ENCODE results near the gene CASK. TPM values are rescaled to one million over a fixed set of nuclear protein-coding genes. Genes with fewer than 3 reads are reported as not detected.

Gene CASK
- total RNA-seq, 1 donor from 2014 or later, result 13.4 TPM

DNA sequence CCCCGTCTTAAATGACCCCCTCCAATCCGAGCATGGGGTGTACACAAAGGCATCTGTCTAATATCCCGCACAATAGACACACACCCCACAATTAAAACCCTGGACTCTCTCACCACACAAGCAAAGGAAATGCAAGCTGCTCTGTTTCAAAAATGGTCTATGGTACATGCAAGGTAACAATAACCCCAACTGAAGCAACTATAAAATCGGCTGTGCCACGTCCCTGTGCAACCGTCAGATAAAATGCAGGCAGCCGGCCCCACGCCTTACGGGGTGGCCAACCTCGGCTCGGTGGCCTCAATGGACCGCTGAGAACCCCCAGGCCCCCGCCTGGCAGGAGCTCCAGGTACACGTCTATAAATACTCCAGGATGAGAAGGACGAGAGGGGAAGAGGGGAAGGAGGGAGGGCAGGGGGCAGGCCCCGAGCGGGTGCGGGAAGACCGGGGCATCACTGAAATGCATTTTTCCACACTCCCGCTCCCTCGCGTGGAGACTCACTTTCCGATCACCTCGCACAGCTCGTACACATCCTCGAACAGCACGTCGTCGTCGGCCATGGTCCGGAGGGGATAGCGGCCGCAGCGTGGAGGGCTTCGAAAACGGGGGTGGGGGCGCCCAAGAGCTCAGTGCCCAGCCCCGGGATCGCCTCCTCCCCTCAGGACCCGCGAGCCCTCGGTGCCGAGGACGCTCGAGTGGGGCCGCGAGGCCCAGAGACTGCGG is 763 bp downstream of the CASK start:
- peak overlapping the region; percentile 76 for H3K4me3 ChIP-seq
- peak overlapping the region; percentile 92 for H3K27ac ChIP-seq (replicated peaks)
- TF ChIP-seq, protein P1, sequence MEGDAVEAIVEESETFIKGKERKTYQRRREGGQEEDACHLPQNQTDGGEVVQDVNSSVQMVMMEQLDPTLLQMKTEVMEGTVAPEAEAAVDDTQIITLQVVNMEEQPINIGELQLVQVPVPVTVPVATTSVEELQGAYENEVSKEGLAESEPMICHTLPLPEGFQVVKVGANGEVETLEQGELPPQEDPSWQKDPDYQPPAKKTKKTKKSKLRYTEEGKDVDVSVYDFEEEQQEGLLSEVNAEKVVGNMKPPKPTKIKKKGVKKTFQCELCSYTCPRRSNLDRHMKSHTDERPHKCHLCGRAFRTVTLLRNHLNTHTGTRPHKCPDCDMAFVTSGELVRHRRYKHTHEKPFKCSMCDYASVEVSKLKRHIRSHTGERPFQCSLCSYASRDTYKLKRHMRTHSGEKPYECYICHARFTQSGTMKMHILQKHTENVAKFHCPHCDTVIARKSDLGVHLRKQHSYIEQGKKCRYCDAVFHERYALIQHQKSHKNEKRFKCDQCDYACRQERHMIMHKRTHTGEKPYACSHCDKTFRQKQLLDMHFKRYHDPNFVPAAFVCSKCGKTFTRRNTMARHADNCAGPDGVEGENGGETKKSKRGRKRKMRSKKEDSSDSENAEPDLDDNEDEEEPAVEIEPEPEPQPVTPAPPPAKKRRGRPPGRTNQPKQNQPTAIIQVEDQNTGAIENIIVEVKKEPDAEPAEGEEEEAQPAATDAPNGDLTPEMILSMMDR (IDR thresholded peaks at IDR 0.05; ENCODE audit: borderline replicate concordance), result no peak
- peaks cover 5% of the 10 kb centered on the region for H3K4me1 ChIP-seq
- H3K36me3 ChIP-seq, result no peaks in the 10 kb centered on the region
- H3K9me3 ChIP-seq (replicated peaks), result no peaks in the 10 kb centered on the region
- DNase-seq, result peak; percentile 23
- H3K27me3 ChIP-seq (ENCODE audit: low read depth), result no peaks in the 10 kb centered on the region
- intact Hi-C loops (cut with micrococcal nuclease), result no loop called here

DNA sequence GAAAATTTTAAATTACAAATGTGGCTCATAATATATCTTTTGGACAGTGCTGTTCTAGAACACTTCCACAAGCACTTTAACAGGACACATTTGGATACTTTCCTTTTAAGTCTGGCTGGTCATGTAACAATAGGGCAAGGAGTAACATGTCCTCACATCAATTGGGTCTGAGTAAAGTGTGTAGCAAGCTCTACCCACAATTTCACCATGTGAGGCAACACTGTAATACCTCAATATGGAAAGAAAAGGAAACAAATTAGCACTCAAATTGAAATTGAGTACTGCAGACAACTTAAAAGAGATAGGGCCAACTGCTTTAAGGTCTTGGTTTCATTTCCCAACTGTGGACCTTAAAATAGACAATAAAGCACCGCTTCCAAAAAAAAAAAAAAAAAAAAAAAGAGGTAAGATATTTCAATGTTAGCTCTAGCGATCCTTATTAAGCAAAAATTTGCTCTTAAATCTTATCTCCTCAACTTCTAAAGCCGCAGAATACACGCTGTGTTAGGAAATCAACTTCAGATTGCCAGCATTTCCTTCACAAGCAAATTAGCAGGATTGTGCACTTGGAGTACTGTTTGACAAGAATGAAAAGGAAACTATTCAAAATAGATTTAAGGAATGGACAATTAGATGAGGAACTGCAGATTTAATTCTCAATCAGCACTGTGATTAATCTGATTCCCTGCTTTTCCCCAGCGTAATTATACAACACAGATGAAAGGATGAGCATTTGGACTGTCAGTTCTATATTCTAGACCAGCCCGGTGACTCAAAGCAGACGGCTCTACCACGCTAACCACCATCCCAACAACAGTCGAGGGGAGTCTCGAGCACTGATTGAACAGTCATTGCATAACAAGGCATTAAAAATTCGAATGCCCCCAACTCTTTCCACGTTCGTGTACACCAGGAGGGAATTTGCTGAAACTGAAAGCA is 1.6 kb downstream of the CASK start:
- Histone ChIP-seq H3K9me3 (replicated peaks) (no peaks in the 10 kb centered on the region), H3K27ac (replicated peaks) (peak overlapping the region; percentile 92), H3K27me3 (ENCODE audit: low read depth) (no peaks in the 10 kb centered on the region), H3K36me3 (no peaks in the 10 kb centered on the region), H3K4me1 (peaks cover 5% of the 10 kb centered on the region), H3K4me3 (peak overlapping the region; percentile 76)
- TF ChIP-seq, protein P1 (IDR thresholded peaks at IDR 0.05; ENCODE audit: borderline replicate concordance), result no peak
- intact Hi-C loops (cut with micrococcal nuclease), result no loop called here
- no peak for DNase-seq

DNA sequence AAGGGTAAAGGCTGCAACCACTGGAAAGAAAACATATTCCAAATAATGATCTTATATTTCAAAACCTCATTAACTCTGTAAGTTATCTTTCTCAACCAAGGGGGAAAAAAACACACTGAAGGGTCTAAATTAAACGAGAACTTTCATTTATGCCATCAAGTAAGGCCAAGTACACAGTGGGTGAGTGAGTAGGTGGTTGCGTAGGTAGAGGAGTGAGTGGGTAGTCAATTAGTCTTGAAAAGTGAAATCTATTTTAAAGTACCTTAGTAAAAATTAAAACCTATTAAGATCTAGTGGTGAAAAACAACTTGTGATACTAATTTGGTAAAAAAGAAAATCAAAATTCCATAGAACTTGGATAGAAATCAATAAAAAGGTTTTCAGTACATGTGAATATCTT is 3.5 kb downstream of the CASK start:
- H3K27ac ChIP-seq (replicated peaks), result no peak overlapping the region
- intact Hi-C loops (cut with micrococcal nuclease), result no loop called here
- no peaks in the 10 kb centered on the region for H3K36me3 ChIP-seq
- H3K4me1 ChIP-seq, result peaks cover 5% of the 10 kb centered on the region
- H3K9me3 ChIP-seq (replicated peaks), result no peaks in the 10 kb centered on the region
- TF ChIP-seq, protein P1 (IDR thresholded peaks at IDR 0.05; ENCODE audit: borderline replicate concordance), result no peak
- no peak overlapping the region for H3K4me3 ChIP-seq
- no peak for DNase-seq
- H3K27me3 ChIP-seq (ENCODE audit: low read depth), result no peaks in the 10 kb centered on the region

DNA sequence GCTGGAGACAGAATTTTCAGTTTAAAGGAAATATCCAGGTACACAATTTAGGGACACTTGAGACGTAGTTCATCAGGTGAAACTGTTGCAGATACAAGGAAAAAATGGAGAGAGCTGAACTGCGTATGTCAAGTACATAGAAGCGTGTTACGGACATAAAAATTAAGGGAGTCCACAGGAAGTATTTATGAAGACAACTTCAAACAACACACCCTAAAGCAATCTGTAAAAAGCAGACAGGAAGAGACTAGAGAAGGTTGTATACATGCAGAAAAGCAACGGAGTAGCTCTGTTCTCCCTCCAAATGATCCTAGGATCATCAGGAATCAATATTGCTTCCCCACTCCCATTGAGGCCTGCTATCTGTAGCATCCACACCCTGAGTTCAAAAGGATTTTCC is 5.8 kb downstream of the CASK start:
- H3K27ac ChIP-seq (replicated peaks), result no peak overlapping the region
- DNase-seq, result no peak
- intact Hi-C loops (cut with micrococcal nuclease), result no loop called here

DNA sequence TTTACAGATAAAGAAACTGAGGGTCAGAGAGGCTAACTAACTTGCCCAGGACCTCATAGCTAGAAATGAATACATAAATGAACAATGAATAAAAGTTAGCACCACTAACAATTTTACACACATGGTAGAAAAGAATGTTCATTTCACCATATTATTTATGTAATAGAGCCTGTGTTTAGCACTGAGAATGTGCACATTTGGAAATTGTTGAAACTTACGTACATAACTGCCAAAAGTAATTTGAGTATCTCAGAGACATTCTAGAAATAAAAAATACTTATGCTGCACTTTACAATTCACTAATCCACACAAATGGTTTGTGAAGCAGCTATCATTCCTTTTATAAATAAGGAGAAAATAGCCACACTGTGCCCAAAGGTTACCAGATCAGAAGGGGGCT is 9.9 kb downstream of the CASK start:
- intact Hi-C loops (cut with micrococcal nuclease), result no loop called here
- TF ChIP-seq, protein P1 (IDR thresholded peaks at IDR 0.05; ENCODE audit: borderline replicate concordance), result no peak
- Histone ChIP-seq H3K27ac (replicated peaks) (no peak overlapping the region), H3K27me3 (ENCODE audit: low read depth) (no peaks in the 10 kb centered on the region), H3K36me3 (no peaks in the 10 kb centered on the region), H3K9me3 (replicated peaks) (no peaks in the 10 kb centered on the region), H3K4me3 (no peak overlapping the region), H3K4me1 (peaks cover 7% of the 10 kb centered on the region)
- no peak for DNase-seq

More for the DNA sequence above, 5.8 kb downstream of the CASK start:
- no peaks in the 10 kb centered on the region for H3K27me3 ChIP-seq (ENCODE audit: low read depth)
- no peaks in the 10 kb centered on the region for H3K9me3 ChIP-seq (replicated peaks)
- peaks cover 12% of the 10 kb centered on the region for H3K4me1 ChIP-seq
- no peak overlapping the region for H3K4me3 ChIP-seq
- TF ChIP-seq, protein P1 (IDR thresholded peaks at IDR 0.05; ENCODE audit: borderline replicate concordance), result no peak
- no peaks in the 10 kb centered on the region for H3K36me3 ChIP-seq

Data from left ventricle myocardium inferior (tissue), 1 donor.